ENCODE measurements around the gene KIAA1614.

KIAA1614 gene

DNA sequence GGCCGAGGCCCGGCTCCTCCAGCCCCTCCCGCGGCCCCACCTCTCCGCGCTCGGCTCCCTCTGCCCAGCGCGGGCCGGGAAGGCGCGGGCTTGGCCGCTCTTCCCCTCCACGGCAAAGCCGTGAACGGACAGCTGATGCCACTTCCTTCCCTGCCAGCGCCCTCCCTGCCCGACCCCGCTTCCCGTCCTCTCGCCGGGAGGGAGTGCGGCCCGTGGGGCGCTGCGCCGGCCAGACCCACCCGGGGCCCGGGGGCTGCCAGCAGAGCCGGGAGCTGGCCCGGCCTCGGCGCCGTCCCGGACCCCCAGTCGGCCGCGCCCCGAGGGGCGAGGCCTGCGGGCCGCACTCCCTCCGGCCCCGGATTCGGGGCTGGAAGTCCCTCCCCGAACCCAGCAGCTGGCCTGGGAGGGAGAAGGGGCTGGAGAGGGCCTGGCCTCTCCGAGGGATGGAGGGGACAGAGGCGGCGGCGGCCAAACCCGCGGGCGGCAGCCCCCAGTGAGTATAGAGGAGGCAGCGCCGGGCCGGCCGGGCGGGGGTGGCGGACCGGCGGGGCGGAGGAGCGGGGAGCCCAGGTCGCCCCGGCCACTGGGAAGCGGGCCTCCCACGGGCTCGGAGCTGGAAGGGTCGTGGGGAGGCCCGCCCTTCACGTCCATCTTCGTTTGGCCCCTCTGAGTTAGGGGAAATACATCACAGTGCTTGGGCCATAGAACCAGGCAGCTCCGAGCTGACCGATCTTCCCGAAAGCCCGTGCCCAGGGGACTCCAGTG is at the start of gene KIAA1614:
Gene KIAA1614 (plus strand): TSS at position 97 of the 765 bp plus-strand sequence. CDS start 347 bp downstream, at position 444.
- DNase-seq = no peak

- peak; percentile 49 for DNase-seq
Measured at GRCh38 chr1:180863158-180863775, 49.4 kb upstream of the KIAA1614 start.

DNA sequence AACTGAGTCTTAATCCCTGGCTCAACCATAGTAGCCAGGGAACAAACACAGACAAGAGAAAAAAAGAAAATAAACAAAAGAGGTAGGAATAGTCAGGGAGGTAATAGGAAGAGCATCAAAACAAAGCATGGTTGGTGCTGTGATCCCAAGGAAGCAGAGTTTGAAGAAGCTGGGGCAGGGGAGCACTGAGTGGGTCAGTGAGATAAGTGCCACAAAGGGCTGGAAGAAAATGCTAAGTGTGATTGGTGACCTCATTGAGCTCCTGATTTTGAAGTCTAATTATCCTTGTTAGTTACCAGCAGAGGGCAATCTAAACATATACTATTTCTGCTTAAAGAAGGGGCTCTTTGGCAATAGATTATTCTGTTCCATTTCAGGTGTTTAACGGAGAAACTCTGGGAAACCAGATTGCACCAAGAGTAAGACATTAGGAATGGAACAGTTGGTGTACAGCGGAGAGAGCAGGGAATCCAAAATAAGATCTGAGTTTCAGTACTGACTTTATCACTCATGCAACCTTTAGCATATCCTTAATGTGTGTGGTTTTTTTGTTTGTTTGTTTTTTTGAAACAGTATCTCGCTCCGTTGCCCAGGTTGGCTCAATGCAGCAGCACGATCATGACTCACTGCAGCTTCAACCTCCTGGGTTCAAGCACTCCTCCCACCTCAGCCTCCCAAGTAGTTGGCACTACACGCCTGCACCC is 30.7 kb upstream of the KIAA1614 start:
- DNase-seq = peak; percentile 50

GRCh38 chr1:180884588-180885300 is 28.0 kb upstream of the KIAA1614 start:
- DNase-seq = no peak

DNA sequence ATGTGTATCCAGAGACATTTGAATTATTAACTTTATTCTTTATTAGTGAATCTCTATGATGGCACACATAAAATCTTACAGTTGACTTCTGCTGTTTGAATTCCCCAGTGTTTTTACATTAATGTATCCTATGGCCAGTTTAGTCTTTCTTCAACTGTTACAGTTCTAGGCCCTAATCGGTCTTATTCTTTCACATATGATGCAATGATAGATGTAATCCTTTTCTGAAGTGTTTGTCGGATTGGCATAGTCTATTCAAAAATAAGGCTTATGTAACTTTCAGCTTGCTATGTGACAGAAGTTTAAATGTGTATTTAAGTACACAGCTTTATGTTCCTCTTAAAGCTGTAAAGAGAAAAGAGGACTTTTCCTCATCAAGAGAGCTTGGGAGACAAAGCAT is 26.4 kb upstream of the KIAA1614 start:
- no peak for DNase-seq

GRCh38 chr1:180887841-180888240 is 24.9 kb upstream of the KIAA1614 start:
- no peak for DNase-seq

DNA sequence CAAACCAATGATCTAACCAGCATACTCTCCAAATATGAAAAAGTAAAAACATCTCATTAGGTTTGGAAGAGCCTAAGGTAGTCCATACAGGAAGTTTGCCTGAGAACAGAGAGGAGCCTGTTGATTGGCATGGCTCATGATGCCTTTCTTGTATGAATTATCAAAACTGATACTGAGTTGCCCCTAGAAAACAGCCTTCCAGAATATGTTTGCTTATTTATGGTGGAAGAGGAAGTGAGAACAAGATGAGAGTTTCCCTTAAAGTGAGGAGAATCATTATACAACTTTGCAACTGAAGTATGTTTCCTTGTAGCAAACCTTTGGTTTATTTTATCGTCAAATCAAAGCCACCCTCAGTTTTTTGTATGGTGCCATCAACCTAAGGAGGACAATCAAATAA is 23.8 kb upstream of the KIAA1614 start:
- DNase-seq = no peak

DNA sequence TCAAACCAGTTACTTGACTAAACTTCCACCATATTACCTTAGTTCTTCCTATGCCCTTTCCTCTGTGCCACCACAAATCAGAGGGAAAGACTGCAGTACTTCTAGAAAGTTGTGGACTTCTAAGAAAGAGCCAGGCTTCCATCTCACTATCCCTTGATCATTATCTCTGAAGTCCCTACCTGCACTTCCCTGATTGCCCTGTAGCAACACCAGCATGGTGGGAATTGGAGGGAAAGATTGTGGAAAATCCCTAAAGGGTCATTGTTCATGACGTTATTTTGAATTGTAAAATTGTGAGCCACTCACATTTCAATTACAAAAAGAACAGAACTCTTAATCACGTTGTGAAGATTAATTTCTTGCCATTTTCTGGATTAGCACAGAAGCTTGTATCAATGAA is 23.4 kb upstream of the KIAA1614 start:
- DNase-seq = no peak

DNA sequence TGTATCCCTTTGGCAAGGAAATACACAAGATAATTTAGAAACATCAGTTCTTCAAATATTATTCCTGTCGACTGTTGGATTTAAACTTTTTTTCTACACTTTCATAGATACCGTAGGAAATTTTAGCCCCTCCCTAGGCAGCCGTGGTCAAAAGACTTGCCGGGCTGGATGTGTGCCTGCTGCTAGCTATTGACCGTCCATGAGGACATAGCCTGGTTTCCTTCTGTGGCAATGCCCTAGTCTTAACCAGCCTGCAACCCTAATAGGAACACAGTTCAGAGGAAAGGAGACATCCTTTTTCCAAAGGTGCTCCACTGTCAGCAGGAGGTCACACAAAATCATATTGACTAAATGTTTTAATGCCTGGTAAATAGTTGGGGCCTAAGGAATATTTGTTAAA is 20.4 kb upstream of the KIAA1614 start:
- no peak for DNase-seq

GRCh38 chr1:180892675-180893074 is 20.0 kb upstream of the KIAA1614 start:
- DNase-seq = no peak

DNA sequence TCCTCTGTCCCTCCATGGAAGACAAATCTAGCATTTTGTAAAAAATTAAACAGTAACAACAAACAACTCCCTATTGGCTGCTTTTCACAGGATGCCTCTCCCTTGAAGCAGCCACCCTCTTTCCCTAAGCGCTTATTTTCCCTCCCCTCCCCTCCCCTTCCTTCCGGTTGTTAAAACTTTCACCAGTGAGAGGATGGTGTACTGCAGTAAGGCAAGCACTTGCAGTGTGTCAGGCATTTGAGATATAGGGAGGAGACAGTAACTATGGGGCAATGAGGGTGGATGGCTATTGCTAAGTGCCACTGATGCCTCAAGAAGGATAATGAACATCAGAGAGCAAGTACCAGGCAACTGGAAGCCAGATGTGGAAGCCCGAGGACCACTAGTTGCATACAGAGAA is 19.1 kb upstream of the KIAA1614 start:
- DNase-seq = no peak

GRCh38 chr1:180896161-180896560 is 16.5 kb upstream of the KIAA1614 start:
- DNase-seq = no peak

DNA sequence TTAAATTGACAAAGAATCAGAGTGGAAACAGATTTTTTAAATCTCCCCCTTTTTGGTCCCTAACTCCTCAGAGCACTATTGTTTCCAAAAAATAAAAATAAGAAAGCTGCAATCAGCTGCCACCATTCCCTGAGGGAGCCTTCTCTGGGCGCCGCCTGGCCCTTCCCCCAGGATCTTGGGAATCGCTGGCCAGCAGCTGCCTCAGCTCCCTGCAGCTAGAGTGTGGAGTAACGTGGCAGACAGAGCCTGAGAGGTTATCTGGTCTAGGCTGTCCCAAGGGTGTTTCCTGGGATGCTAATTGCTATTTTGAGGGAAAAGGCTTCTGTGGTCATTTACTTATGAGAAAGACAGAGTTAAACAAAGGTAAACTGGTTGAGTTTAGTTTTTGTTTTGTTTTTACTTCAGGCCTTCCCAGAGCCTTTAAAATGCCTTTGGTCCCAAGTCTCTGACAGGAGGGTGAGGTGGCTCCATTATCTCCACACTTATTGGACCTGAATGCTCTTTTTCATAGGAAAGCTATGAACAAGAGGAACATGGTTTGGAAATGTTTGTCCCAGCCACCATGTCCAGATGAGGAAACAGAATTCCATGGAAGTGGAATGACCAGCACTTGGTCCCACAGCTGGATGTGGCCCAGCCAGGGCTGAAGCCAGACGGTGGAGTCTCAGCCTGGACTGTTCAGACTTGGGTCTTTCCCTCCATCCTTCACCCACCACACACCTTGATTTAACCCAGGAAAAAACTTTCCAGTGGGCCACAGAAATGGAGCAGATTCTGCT is 14.1 kb upstream of the KIAA1614 start:
- no peak for DNase-seq

DNA sequence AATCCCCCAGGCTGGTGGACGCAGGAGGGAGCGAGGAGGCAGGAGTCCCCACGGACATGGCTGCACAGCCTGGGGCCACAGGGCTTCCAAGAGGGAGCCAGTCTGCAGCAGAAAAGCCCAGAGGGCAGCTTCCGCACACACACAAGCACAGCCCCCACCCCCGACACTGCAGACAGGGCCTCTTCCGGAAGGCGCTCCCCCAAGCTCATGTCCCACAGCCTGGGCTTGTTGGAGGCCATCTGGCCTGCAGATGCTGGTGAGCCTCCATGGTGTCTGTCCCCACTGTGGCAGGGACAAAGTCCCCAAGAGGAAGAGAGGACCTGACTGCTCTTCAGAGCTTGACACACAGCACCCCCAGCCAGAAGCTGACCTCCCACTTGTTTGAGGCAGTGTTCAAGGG is 13.4 kb upstream of the KIAA1614 start:
- no peak for DNase-seq

DNA sequence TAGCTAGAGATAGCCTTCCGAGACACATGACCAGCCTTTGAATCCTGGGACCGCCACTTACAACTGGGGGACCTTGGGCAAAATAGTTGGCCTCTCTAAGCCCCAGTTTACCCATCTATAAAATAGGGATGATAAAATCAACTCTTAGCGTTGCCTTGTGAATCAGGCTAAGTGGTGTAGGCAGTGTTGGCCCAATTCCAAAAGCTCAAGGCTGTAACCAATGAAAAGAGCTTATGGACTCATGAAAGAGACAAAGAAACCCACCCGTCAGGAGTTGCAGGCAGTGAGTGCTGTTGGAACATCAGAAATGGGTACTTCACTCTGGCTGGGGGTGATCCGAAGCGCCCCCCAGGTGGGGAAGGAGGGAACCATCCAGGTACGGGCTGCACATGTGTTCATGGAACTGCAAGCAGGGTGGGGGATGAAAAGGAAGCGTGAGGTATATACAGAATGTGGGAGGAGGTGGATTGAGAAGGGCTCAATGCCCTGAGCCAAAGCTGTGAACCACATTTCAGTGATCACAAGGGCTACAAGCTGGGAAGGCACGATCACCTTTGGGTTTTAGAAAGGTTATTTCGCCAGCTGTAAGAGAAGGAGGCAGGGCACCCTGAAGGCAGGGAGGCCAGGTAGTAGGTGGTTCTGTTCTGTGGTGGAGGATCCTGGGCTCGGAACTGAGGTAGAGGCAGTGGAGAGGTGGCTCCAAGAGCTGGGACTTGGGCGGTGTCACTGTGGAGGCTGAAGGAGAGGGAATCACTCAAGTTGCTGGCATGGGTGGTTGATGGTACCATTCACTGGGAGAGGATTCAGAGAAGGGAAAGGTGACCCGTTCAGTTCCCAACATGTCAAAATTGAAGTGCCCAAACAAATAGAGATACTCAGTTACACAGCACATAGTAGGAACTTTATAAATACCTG is 11.4 kb upstream of the KIAA1614 start:
- DNase-seq = no peak

DNA sequence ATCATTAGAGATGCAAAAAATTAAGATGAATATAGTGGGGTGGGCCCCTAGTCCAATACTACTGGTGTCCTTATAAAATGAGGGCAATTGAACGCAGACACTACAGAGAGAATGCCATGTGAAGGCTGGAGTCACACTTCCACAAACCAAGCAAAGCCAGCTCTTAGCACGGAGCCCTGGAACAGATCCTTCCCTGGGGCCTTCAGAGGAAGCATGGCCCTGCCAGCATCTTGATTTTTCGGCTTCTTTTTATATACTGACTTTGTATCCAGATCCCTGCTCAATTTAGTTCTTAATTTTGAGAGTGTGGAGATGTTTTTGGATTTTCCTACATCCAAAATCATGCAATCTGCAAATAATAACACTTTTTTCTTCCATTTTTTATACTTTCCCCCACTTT is 10.2 kb upstream of the KIAA1614 start:
- DNase-seq = no peak

GRCh38 chr1:180905927-180906326 is 6.8 kb upstream of the KIAA1614 start:
- no peak for DNase-seq

- DNase-seq = no peak
Measured at GRCh38 chr1:180906511-180906910, 6.2 kb upstream of the KIAA1614 start.

DNA sequence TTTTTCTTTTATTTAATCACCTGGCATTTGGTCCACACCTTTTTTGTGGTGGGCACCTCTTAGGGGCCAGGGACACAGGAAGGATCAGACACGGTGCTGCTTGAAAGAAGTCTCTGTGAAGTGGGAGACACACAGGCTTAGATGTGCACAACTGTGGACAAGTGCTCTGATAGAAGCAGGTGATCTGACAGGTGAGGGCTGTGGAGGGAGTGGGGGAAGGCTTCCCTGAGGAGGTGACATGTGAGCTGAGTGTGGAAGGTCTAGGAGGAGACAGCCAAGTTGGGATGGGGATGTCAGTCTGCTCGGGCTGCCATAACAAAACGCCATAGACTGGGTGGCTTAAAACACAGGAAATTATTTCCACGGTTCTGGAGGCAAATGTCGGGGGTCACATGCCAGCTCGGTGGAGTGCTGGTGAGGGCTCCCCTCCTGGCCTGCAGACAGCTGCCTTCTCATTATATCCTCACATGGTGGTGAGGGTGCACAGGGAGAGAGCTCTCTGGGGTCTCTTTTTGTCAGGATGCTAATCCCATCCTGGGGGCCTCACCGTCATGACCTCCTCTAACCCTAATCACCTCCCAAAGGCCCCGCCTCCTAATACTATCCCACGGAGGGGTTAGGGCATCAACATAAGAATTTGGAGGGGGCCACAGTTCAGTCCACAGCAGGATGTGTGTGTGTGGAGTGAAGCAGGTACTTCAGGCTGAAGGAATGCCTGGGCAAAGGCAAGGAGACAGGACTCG is 5.2 kb upstream of the KIAA1614 start:
- DNase-seq = no peak

GRCh38 chr1:180908074-180908765 is 4.5 kb upstream of the KIAA1614 start:
- no peak for DNase-seq

Data from RPMI8226 (cell line).